Spleen (tissue), 7 donors: ENCODE measurements around the gene FARP1.

Experiments used
- POLR2A ChIP-seq, 3 donors: fragments of 450-650 bp; IDR thresholded peaks; one replicate each; pipeline ENCODE4 v1.5.1; 2017; ENCODE audit warnings: antibody characterized with exemption in 3 of 3, mild to moderate bottlenecking in 1 of 3
- POLR2AphosphoS5 ChIP-seq, 3 donors: sonication (generic); formaldehyde crosslinking; IDR thresholded peaks; one replicate each; pipeline ENCODE4 v1.5.1; 2017; ENCODE audit warnings: antibody characterized with exemption in 3 of 3
- TF ChIP-seq, protein P1 (sequence below), 11 experiments: fragments of 200-600 bp in 7 of 11; fragments of 450-650 bp in 4 of 11; sonication (generic) in 4 of 11; IDR thresholded peaks in 8 of 11; conservative IDR thresholded peaks in 3 of 11; 1 replicate in 7 of 11; 2 replicates in 4 of 11; pipeline versions ENCODE4 v1.4.0 to v1.8.0; 2016 to 2021; ENCODE audit warnings: antibody characterized with exemption in 11 of 11, inconsistent platforms in 4 of 11, mild to moderate bottlenecking in 1 of 11
- donor health status: DM: no; HTN: no; CAD: no; lungs with moderate emphysema.
- donor health status: DM: no; HTN: no; CAD: no.
- donor health status: DM: no; HTN: no; CAD: no.

DNA sequence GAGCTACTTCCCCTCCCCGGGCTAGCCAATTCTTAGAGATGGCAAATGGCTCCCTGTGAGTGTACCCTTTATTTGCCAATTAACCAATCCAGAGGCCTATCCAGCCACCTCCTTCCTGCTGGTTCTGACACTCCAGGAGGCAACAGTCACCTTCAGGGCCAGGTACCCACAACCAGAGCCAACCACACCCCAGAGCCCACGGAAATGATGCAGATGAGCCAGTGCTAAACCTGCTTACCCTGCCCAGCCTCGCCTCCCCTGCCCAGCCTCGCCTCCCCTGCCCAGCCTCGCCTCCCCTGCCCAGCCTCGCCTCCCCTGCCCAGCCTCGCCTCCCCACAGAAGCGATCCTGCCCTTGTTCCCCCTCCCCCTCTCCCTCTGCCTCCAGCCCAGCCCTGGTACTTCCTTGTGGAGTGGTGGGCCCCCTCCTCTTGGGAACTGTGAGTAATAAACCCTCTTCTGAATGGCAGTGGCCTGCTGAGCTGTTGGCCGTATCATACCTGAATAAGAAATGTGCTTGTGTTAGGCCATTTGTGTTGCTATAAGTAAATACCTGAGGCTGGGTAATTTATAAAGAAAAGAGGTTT is 207.9 kb downstream of the FARP1 start:
- TF ChIP-seq, protein P1, sequence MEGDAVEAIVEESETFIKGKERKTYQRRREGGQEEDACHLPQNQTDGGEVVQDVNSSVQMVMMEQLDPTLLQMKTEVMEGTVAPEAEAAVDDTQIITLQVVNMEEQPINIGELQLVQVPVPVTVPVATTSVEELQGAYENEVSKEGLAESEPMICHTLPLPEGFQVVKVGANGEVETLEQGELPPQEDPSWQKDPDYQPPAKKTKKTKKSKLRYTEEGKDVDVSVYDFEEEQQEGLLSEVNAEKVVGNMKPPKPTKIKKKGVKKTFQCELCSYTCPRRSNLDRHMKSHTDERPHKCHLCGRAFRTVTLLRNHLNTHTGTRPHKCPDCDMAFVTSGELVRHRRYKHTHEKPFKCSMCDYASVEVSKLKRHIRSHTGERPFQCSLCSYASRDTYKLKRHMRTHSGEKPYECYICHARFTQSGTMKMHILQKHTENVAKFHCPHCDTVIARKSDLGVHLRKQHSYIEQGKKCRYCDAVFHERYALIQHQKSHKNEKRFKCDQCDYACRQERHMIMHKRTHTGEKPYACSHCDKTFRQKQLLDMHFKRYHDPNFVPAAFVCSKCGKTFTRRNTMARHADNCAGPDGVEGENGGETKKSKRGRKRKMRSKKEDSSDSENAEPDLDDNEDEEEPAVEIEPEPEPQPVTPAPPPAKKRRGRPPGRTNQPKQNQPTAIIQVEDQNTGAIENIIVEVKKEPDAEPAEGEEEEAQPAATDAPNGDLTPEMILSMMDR (IDR thresholded peaks at IDR 0.05 in 8 of 11, conservative IDR thresholded peaks at IDR 0.05 in 3 of 11), result no peak
- no peak for TF ChIP-seq POLR2A (IDR thresholded peaks at IDR 0.05)
- no peak for TF ChIP-seq POLR2AphosphoS5 (IDR thresholded peaks at IDR 0.05)
